ENCODE data around the gene AMOTL2. TPM values are rescaled to one million over a fixed set of nuclear protein-coding genes. Genes with fewer than 3 reads are reported as not detected.

The AMOTL2 gene
- total and polyA plus RNA-seq, 2 experiments from 2014 or later: 17.9 to 102 TPM

- Histone ChIP-seq H3K9me2 (ENCODE audit: insufficient read depth) (no peaks in the 10 kb centered on the region), H2AFZ (no peak overlapping the region), H3K79me2 (replicated peaks; ENCODE audit: insufficient read depth) (no peaks in the 10 kb centered on the region), H3K4me3 (no peak overlapping the region), H3K4me1 (ENCODE audit: insufficient read depth) (peaks cover 41% of the 10 kb centered on the region), H3F3A (replicated peaks; ENCODE audit: low read depth) (no peaks in the 10 kb centered on the region; the same call in 1 of the 2 replicates), H3K4me2 (no peak overlapping the region; the same call in 1 of the 2 replicates), H3K27ac (ENCODE audit: low read depth) (peak overlapping the region; percentile 57; the same call in 1 of the 2 replicates), H3K36me3 (ENCODE audit: insufficient read depth) (no peaks in the 10 kb centered on the region), H3K27me3 (ENCODE audit: insufficient read depth) (no peaks in the 10 kb centered on the region), H4K20me1 (replicated peaks; ENCODE audit: insufficient read depth) (no peaks in the 10 kb centered on the region)
- H3K36me3 Mint-ChIP-seq (ENCODE audit: low read depth): no peaks in the 10 kb centered on the region; the same call in 2 of the 3 replicates
- DNase-seq (ENCODE audit: low spot score) (peak; percentile 56), ATAC-seq (peak; percentile 70)
- H3K27me3 Mint-ChIP-seq (ENCODE audit: insufficient read depth, low read depth, poor library complexity): peaks cover 24% of the 10 kb centered on the region
- TF ChIP-seq NANOG (IDR thresholded peaks at IDR 0.05; ENCODE audit: borderline replicate concordance): no peak
- TF ChIP-seq ZNF331 (CRISPR knock-in tag; IDR thresholded peaks at IDR 0.05; ENCODE audit: low read depth): no peak
- no peak for TF ChIP-seq CTCF (conservative IDR thresholded peaks at IDR 0.05; ENCODE audit: low read depth in 2 of 2)
- TF ChIP-seq REST (IDR thresholded peaks at IDR 0.05; ENCODE audit: unreplicated experiment): no peak
- no peak for TF ChIP-seq EZH2phosphoT487 (IDR thresholded peaks at IDR 0.05; ENCODE audit: unreplicated experiment)
- TF ChIP-seq ETS1 (IDR thresholded peaks at IDR 0.05): no peak
- no peak for TF ChIP-seq ZNF114 (CRISPR knock-in tag; IDR thresholded peaks at IDR 0.05)
- TF ChIP-seq EZH2 (IDR thresholded peaks at IDR 0.05; ENCODE audit: low read depth, unreplicated experiment): no peak
- no peak for TF ChIP-seq POLR2AphosphoS5 (IDR thresholded peaks at IDR 0.05; ENCODE audit: low read depth)
- TF ChIP-seq STAT1 (IDR thresholded peaks at IDR 0.05; ENCODE audit: unreplicated experiment): no peak
- TF ChIP-seq, protein P1, sequence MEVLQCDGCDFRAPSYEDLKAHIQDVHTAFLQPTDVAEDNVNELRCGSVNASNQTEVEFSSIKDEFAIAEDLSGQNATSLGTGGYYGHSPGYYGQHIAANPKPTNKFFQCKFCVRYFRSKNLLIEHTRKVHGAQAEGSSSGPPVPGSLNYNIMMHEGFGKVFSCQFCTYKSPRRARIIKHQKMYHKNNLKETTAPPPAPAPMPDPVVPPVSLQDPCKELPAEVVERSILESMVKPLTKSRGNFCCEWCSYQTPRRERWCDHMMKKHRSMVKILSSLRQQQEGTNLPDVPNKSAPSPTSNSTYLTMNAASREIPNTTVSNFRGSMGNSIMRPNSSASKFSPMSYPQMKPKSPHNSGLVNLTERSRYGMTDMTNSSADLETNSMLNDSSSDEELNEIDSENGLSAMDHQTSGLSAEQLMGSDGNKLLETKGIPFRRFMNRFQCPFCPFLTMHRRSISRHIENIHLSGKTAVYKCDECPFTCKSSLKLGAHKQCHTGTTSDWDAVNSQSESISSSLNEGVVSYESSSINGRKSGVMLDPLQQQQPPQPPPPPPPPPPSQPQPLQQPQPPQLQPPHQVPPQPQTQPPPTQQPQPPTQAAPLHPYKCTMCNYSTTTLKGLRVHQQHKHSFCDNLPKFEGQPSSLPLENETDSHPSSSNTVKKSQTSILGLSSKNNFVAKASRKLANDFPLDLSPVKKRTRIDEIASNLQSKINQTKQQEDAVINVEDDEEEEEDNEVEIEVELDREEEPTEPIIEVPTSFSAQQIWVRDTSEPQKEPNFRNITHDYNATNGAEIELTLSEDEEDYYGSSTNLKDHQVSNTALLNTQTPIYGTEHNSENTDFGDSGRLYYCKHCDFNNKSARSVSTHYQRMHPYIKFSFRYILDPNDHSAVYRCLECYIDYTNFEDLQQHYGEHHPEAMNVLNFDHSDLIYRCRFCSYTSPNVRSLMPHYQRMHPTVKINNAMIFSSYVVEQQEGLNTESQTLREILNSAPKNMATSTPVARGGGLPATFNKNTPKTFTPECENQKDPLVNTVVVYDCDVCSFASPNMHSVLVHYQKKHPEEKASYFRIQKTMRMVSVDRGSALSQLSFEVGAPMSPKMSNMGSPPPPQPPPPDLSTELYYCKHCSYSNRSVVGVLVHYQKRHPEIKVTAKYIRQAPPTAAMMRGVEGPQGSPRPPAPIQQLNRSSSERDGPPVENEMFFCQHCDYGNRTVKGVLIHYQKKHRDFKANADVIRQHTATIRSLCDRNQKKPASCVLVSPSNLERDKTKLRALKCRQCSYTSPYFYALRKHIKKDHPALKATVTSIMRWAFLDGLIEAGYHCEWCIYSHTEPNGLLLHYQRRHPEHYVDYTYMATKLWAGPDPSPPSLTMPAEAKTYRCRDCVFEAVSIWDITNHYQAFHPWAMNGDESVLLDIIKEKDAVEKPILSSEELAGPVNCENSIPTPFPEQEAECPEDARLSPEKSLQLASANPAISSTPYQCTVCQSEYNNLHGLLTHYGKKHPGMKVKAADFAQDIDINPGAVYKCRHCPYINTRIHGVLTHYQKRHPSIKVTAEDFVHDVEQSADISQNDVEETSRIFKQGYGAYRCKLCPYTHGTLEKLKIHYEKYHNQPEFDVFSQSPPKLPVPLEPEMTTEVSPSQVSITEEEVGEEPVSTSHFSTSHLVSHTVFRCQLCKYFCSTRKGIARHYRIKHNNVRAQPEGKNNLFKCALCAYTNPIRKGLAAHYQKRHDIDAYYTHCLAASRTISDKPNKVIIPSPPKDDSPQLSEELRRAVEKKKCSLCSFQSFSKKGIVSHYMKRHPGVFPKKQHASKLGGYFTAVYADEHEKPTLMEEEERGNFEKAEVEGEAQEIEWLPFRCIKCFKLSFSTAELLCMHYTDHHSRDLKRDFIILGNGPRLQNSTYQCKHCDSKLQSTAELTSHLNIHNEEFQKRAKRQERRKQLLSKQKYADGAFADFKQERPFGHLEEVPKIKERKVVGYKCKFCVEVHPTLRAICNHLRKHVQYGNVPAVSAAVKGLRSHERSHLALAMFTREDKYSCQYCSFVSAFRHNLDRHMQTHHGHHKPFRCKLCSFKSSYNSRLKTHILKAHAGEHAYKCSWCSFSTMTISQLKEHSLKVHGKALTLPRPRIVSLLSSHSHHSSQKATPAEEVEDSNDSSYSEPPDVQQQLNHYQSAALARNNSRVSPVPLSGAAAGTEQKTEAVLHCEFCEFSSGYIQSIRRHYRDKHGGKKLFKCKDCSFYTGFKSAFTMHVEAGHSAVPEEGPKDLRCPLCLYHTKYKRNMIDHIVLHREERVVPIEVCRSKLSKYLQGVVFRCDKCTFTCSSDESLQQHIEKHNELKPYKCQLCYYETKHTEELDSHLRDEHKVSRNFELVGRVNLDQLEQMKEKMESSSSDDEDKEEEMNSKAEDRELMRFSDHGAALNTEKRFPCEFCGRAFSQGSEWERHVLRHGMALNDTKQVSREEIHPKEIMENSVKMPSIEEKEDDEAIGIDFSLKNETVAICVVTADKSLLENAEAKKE (CRISPR knock-in tag; IDR thresholded peaks at IDR 0.05): no peak
- no peak for TF ChIP-seq JUNB (IDR thresholded peaks at IDR 0.05; ENCODE audit: unreplicated experiment)
- TF ChIP-seq CREB1 (CRISPR knock-in tag; IDR thresholded peaks at IDR 0.05; ENCODE audit: low read depth): no peak
- H3K4me3 Mint-ChIP-seq: no peak overlapping the region
- no peaks in the 10 kb centered on the region for H3K9me3 Mint-ChIP-seq
- H3K27ac Mint-ChIP-seq: no peak overlapping the region
- H3K4me1 Mint-ChIP-seq: peaks cover 40% of the 10 kb centered on the region
Observed at GRCh38 chr3:134333522-134334181, 40.6 kb downstream of the AMOTL2 start.
